Naive thymus-derived CD4-positive, alpha-beta T cell (primary cell): Measurements from ENCODE around the gene VPS37D. TPM values are rescaled to one million over a fixed set of nuclear protein-coding genes. Genes with fewer than 3 reads are reported as not detected.
A peak's percentile ranks its signal among the peaks of the same experiment; 100 is the strongest.

Source experiments
- ATAC-seq: fragments of 150-1000 bp; cut with Tn5 transposase; 2 replicates; pipeline ENCODE4 v1.10.0; 2021; ENCODE audit warnings: mild to moderate bottlenecking, moderate library complexity
- CTCF ChIA-PET: fragments of 350-600 bp; sonication (Branson Sonifier 250); formaldehyde crosslinking; loops from one replicate; lab custom pipeline; 2021; ENCODE audit warnings: antibody characterized with exemption; lab: Charles Lee
- POLR2A ChIA-PET: fragments of 350-600 bp; sonication (Branson Sonifier 250); formaldehyde crosslinking; loops from one replicate; lab custom pipeline; 2021; ENCODE audit warnings: antibody characterized with exemption, inconsistent platforms; lab: Charles Lee
- DNase-seq, 9 donors: peaks; one replicate each; pipeline versions ENCODE4 v3.0.0 to v3.0.0-alpha.2; 2020 to 2022; ENCODE audit warnings: mixed read lengths in 1 of 9
- H3K27ac ChIP-seq: one replicate; pipeline ENCODE4 v1.7.0; 2013; ENCODE audit warnings: mild to moderate bottlenecking, low read depth, low read length, moderate library complexity
- H3K27me3 ChIP-seq, 2 donors: one replicate each; pipeline ENCODE4 v1.7.0; 2013; ENCODE audit warnings: low read length in 2 of 2, mild to moderate bottlenecking in 2 of 2, moderate library complexity in 2 of 2; ENCODE audit not compliant: control insufficient read depth in 2 of 2, insufficient read depth in 2 of 2
- H3K36me3 ChIP-seq, 3 experiments: 1 replicate in 2 of 3; 2 replicates in 1 of 3; pipeline ENCODE4 v1.7.0; 2013; ENCODE audit warnings: low read length in 3 of 3, mild to moderate bottlenecking in 3 of 3, moderate library complexity in 1 of 3; ENCODE audit not compliant: insufficient read depth in 3 of 3, control insufficient read depth in 2 of 3
- H3K4me1 ChIP-seq, 2 donors: one replicate each; pipeline ENCODE4 v1.7.0; 2013; ENCODE audit warnings: low read length in 2 of 2, mild to moderate bottlenecking in 2 of 2, moderate library complexity in 1 of 2; ENCODE audit not compliant: control insufficient read depth in 2 of 2, insufficient read depth in 2 of 2
- H3K4me3 ChIP-seq: 2 replicates; pipeline ENCODE4 v1.7.0; 2013; ENCODE audit warnings: mild to moderate bottlenecking, low read length
- H3K9me3 ChIP-seq, 3 experiments: 1 replicate in 2 of 3; 2 replicates in 1 of 3; pipeline ENCODE4 v1.7.0; 2013; ENCODE audit warnings: low read length in 3 of 3; ENCODE audit not compliant: control insufficient read depth in 2 of 3
- H3K27ac Mint-ChIP-seq, 9 donors: one replicate each; pipeline ENCODE4 v1.8.0; 2020 to 2022; ENCODE audit warnings: mixed read lengths in 9 of 9, mild to moderate bottlenecking in 8 of 9, moderate library complexity in 5 of 9, inconsistent platforms in 2 of 9
- H3K27me3 Mint-ChIP-seq, 5 donors: one replicate each; pipeline ENCODE4 v1.8.0; 2021 to 2022; ENCODE audit warnings: mixed read lengths in 5 of 5, mild to moderate bottlenecking in 1 of 5
- H3K36me3 Mint-ChIP-seq, 5 donors: one replicate each; pipeline ENCODE4 v1.8.0; 2020 to 2022; ENCODE audit warnings: mixed read lengths in 5 of 5, mild to moderate bottlenecking in 3 of 5, inconsistent platforms in 1 of 5
- H3K4me1 Mint-ChIP-seq, 7 donors: one replicate each; pipeline ENCODE4 v1.8.0; 2020 to 2022; ENCODE audit warnings: mixed read lengths in 7 of 7, mild to moderate bottlenecking in 3 of 7, inconsistent platforms in 1 of 7
- H3K4me3 Mint-ChIP-seq, 10 donors: one replicate each; pipeline ENCODE4 v1.8.0; 2020 to 2022; ENCODE audit warnings: mild to moderate bottlenecking in 10 of 10, mixed read lengths in 10 of 10, moderate library complexity in 6 of 10, inconsistent platforms in 2 of 10
- H3K9me3 Mint-ChIP-seq, 11 donors: one replicate each; pipeline ENCODE4 v1.8.0; 2020 to 2022; ENCODE audit warnings: mixed read lengths in 11 of 11, mild to moderate bottlenecking in 4 of 11, inconsistent platforms in 1 of 11, moderate library complexity in 1 of 11
- intact Hi-C, 2 donors: fragments of 100-400 bp; cut with micrococcal nuclease; formaldehyde crosslinking; loops; one replicate each; pipeline ENCODE4 v1.15.1; 2023
- polyA plus RNA-seq, 2 donors: library from polyadenylated mRNA; unstranded; fragments of 300-500 nt; fragmentation: Illumina TruSeq; gene quantifications; one replicate each; pipeline ENCODE4 v1.2.3, GENCODE V29; 2021
- total RNA-seq, 6 experiments: library from RNA in 5 of 6; stranded (reverse) in 5 of 6; gene quantifications; 1 replicate in 5 of 6; 2 replicates in 1 of 6; pipeline ENCODE4 v1.2.3 and lab custom pipeline; 2021 to 2026

The VPS37D gene
- total and polyA plus RNA-seq, 7 experiments from 2014 or later, result 0.22 to 0.85 (median 0.44) TPM; not detected in 4

GRCh38 chr7:73682745-73683055 lies 15.1 kb downstream of the VPS37D start:
- peak overlapping the region; percentile 91 to 98 (median 96) for H3K4me3 Mint-ChIP-seq
- no peak for ATAC-seq
- peaks cover 0 to 5% (median 0%) of the 10 kb centered on the region in 11 donors for H3K9me3 Mint-ChIP-seq
- H3K27ac Mint-ChIP-seq, result peak overlapping the region in 8 of 9 donors; percentile 91 to 97 (median 96)
- ChIA-PET CTCF (no interaction called here), POLR2A (interaction anchor here (0.6 to 1.2 kb wide), 2 partner anchors 8 to 251 kb away, joined by 3 to 4 read pairs; no protein-coding TSS in a partner anchor)
- intact Hi-C loops, result loop anchor here (1.0 to 2.0 kb wide), 10 partner anchors 15 to 854 kb away; partner anchors contain the start of genes ABHD11 (in 2 of the 2), BAZ1B (in 2 of the 2), STX1A (in 2 of the 2) and TBL2 (in 2 of the 2)
- H3K9me3 ChIP-seq, result peaks cover 0 to 3% (median 0%) of the 10 kb centered on the region in 3 experiments
- H3K27ac ChIP-seq, result peak overlapping the region; percentile 91
- H3K4me1 Mint-ChIP-seq, result peaks cover 17 to 61% (median 42%) of the 10 kb centered on the region in 7 donors
- no peaks in the 10 kb centered on the region for H3K27me3 ChIP-seq
- no peaks in the 10 kb centered on the region for H3K27me3 Mint-ChIP-seq
- H3K36me3 Mint-ChIP-seq, result peaks cover 3 to 33% (median 23%) of the 10 kb centered on the region in 5 donors
- peaks cover 0 to 51% (median 0%) of the 10 kb centered on the region in 3 experiments for H3K36me3 ChIP-seq
- H3K4me3 ChIP-seq, result peak overlapping the region; percentile 97
- DNase-seq, result no peak
- peaks cover 17% of the 10 kb centered on the region in 2 donors for H3K4me1 ChIP-seq

GRCh38 chr7:73683056-73683787 lies 15.6 kb downstream of the VPS37D start, which contains the start of the genes BUD23 and DNAJC30:
BUD23 (plus strand) TSS chr7:73683597; CDS start chr7:73683626, 29 bp downstream.
DNAJC30 (minus strand) TSS chr7:73683453; CDS start chr7:73683423, 30 bp downstream.
- peak within 1 kb of the TSS; percentile 91 to 97 (median 95) for H3K27ac Mint-ChIP-seq
- peaks cover 3 to 29% (median 18%) of the 10 kb centered on the region in 5 donors for H3K36me3 Mint-ChIP-seq
- Histone ChIP-seq H3K9me3 (no peaks in the 10 kb centered on the region), H3K27ac (peak within 1 kb of the TSS; percentile 91), H3K4me1 (peaks cover 17% of the 10 kb centered on the region in 2 donors), H3K36me3 (peaks cover 0 to 51% (median 0%) of the 10 kb centered on the region in 3 experiments), H3K4me3 (peak within 1 kb of the TSS; percentile 97), H3K27me3 (no peaks in the 10 kb centered on the region)
- peaks cover 17 to 61% (median 42%) of the 10 kb centered on the region in 7 donors for H3K4me1 Mint-ChIP-seq
- peak within 1 kb of the TSS; percentile 91 to 98 (median 96) for H3K4me3 Mint-ChIP-seq
- intact Hi-C loops, result loop anchor here (1.0 to 2.0 kb wide), 10 partner anchors 16 to 854 kb away; partner anchors contain the start of genes ABHD11 (in 2 of the 2), BAZ1B (in 2 of the 2), STX1A (in 2 of the 2) and TBL2 (in 2 of the 2)
- ChIA-PET POLR2A (interaction anchor here (1.0 to 1.8 kb wide), 4 partner anchors 8 to 104 kb away, joined by 3 to 8 read pairs (median 4); partner anchors contain the start of gene ABHD11), CTCF (no interaction called here)
- ATAC-seq (peak; percentile 98), DNase-seq (peak; percentile 77 to 97 (median 88))
- no peaks in the 10 kb centered on the region for H3K27me3 Mint-ChIP-seq
- no peaks in the 10 kb centered on the region for H3K9me3 Mint-ChIP-seq

- Mint-ChIP-seq H3K27me3 (no peaks in the 10 kb centered on the region), H3K36me3 (peaks cover 9 to 28% (median 21%) of the 10 kb centered on the region in 5 donors), H3K4me1 (peaks cover 21 to 65% (median 44%) of the 10 kb centered on the region in 7 donors), H3K9me3 (no peaks in the 10 kb centered on the region), H3K4me3 (peak overlapping the region; percentile 91 to 98 (median 96)), H3K27ac (peak overlapping the region; percentile 91 to 97 (median 95))
- Histone ChIP-seq H3K9me3 (no peaks in the 10 kb centered on the region), H3K27me3 (no peaks in the 10 kb centered on the region), H3K4me1 (peaks cover 17% of the 10 kb centered on the region in 2 donors), H3K4me3 (peak overlapping the region; percentile 97), H3K27ac (peak overlapping the region; percentile 91), H3K36me3 (peaks cover 0 to 53% (median 0%) of the 10 kb centered on the region in 3 experiments)
- DNase-seq (no peak), ATAC-seq (no peak)
- ChIA-PET POLR2A (interaction anchor here (0.6 to 1.8 kb wide), 4 partner anchors 50 to 105 kb away, joined by 3 to 8 read pairs (median 4); partner anchors contain the start of gene ABHD11), CTCF (interaction anchor here (0.6 kb wide), 1 partner anchor 19 kb away, joined by 5 read pairs; no protein-coding TSS in a partner anchor)
- intact Hi-C loops, result loop anchor here (1.0 to 2.0 kb wide), 10 partner anchors 17 to 855 kb away; partner anchors contain the start of genes ABHD11 (in 2 of the 2), BAZ1B (in 2 of the 2), STX1A (in 2 of the 2) and TBL2 (in 2 of the 2)
Observed at GRCh38 chr7:73683788-73684693, 16.4 kb downstream of the VPS37D start.

DNA sequence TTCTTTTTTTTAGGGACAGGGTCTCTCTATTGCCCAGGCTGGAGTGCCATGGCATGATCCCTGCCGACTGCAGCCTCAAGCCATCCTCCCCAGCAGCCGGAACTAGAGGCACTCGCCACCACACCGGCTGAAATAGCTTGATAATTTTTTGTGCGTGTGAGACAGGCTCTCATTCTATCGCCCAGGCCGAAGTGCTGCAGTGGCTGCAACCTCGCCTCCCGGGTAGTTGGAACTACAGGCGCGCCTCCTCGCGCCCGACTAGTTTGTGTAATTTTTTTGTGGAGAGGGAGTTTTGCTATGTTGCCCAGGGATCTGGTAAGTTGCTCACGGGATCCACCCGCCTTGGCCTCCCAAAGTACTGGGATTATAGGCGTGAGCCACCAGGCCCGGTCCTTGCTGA lies 17.7 kb downstream of the VPS37D start:
- ATAC-seq (no peak), DNase-seq (no peak)
- H3K9me3 ChIP-seq, result no peaks in the 10 kb centered on the region
- H3K27me3 Mint-ChIP-seq, result no peaks in the 10 kb centered on the region
- H3K4me1 ChIP-seq, result peaks cover 17% of the 10 kb centered on the region in 2 donors
- peaks cover 21 to 61% (median 42%) of the 10 kb centered on the region in 7 donors for H3K4me1 Mint-ChIP-seq
- no peaks in the 10 kb centered on the region for H3K9me3 Mint-ChIP-seq
- peak overlapping the region in 1 of 9 donors; percentile 45 for H3K27ac Mint-ChIP-seq
- H3K36me3 ChIP-seq, result peaks cover 0 to 52% (median 0%) of the 10 kb centered on the region in 3 experiments
- CTCF ChIA-PET, result interaction anchor here (0.6 to 0.8 kb wide), 2 partner anchors 206 to 385 kb away, joined by 3 read pairs; no protein-coding TSS in a partner anchor
- intact Hi-C loops, result no loop called here
- POLR2A ChIA-PET, result interaction anchor here (0.6 kb wide), 1 partner anchor 8 kb away, joined by 4 read pairs; no protein-coding TSS in a partner anchor
- H3K27me3 ChIP-seq, result no peaks in the 10 kb centered on the region
- peaks cover 9 to 32% (median 25%) of the 10 kb centered on the region in 5 donors for H3K36me3 Mint-ChIP-seq
- H3K27ac ChIP-seq, result no peak overlapping the region
- H3K4me3 ChIP-seq, result no peak overlapping the region
- peak overlapping the region in 8 of 10 donors; percentile 13 to 91 (median 55) for H3K4me3 Mint-ChIP-seq

- POLR2A ChIA-PET, result no interaction called here
- ATAC-seq, result no peak
- no peaks in the 10 kb centered on the region for H3K4me1 ChIP-seq
- Mint-ChIP-seq H3K4me1 (peaks cover 12 to 37% (median 24%) of the 10 kb centered on the region in 7 donors), H3K4me3 (peak overlapping the region in 1 of 10 donors; percentile 17), H3K27me3 (no peaks in the 10 kb centered on the region), H3K9me3 (no peaks in the 10 kb centered on the region), H3K27ac (peak overlapping the region in 2 of 9 donors; percentile 1 to 33), H3K36me3 (peaks cover 12 to 47% (median 31%) of the 10 kb centered on the region in 5 donors)
- no peaks in the 10 kb centered on the region for H3K9me3 ChIP-seq
- CTCF ChIA-PET, result no interaction called here
- intact Hi-C loops, result no loop called here
- H3K36me3 ChIP-seq, result peaks cover 0 to 75% (median 4%) of the 10 kb centered on the region in 3 experiments
- no peak overlapping the region for H3K4me3 ChIP-seq
- H3K27me3 ChIP-seq, result no peaks in the 10 kb centered on the region
- DNase-seq, result no peak
- H3K27ac ChIP-seq, result no peak overlapping the region
Observed at GRCh38 chr7:73688288-73688687, 20.7 kb downstream of the VPS37D start.
